ENCODE results near the gene ZDHHC1.

Gene ZDHHC1

DNA sequence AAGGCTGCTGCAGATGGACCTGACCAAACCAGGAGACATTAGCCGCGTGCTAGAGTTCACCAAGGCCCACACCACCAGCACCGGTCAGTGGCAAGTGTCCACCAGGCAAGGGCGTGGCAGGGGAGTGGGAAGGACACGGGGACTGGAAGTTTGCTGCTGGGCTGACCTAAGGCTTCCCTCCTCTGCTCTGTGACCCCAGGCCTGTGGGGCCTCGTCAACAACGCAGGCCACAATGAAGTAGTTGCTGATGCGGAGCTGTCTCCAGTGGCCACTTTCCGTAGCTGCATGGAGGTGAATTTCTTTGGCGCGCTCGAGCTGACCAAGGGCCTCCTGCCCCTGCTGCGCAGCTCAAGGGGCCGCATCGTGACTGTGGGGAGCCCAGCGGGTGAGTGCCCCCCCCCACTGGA, 19.5 kb upstream of the ZDHHC1 start (continued):
- TF ChIP-seq, protein P1, sequence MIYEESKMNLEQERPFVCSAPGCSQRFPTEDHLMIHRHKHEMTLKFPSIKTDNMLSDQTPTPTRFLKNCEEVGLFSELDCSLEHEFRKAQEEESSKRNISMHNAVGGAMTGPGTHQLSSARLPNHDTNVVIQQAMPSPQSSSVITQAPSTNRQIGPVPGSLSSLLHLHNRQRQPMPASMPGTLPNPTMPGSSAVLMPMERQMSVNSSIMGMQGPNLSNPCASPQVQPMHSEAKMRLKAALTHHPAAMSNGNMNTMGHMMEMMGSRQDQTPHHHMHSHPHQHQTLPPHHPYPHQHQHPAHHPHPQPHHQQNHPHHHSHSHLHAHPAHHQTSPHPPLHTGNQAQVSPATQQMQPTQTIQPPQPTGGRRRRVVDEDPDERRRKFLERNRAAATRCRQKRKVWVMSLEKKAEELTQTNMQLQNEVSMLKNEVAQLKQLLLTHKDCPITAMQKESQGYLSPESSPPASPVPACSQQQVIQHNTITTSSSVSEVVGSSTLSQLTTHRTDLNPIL (CRISPR knock-in tag; IDR thresholded peaks at IDR 0.05; ENCODE audit: low read depth), result no peak
- TF ChIP-seq, protein P2, sequence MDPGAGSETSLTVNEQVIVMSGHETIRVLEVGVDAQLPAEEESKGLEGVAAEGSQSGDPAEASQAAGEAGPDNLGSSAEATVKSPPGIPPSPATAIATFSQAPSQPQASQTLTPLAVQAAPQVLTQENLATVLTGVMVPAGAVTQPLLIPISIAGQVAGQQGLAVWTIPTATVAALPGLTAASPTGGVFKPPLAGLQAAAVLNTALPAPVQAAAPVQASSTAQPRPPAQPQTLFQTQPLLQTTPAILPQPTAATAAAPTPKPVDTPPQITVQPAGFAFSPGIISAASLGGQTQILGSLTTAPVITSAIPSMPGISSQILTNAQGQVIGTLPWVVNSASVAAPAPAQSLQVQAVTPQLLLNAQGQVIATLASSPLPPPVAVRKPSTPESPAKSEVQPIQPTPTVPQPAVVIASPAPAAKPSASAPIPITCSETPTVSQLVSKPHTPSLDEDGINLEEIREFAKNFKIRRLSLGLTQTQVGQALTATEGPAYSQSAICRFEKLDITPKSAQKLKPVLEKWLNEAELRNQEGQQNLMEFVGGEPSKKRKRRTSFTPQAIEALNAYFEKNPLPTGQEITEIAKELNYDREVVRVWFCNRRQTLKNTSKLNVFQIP (CRISPR knock-in tag; IDR thresholded peaks at IDR 0.05; ENCODE audit: borderline replicate concordance, low read depth), result no peak

DNA sequence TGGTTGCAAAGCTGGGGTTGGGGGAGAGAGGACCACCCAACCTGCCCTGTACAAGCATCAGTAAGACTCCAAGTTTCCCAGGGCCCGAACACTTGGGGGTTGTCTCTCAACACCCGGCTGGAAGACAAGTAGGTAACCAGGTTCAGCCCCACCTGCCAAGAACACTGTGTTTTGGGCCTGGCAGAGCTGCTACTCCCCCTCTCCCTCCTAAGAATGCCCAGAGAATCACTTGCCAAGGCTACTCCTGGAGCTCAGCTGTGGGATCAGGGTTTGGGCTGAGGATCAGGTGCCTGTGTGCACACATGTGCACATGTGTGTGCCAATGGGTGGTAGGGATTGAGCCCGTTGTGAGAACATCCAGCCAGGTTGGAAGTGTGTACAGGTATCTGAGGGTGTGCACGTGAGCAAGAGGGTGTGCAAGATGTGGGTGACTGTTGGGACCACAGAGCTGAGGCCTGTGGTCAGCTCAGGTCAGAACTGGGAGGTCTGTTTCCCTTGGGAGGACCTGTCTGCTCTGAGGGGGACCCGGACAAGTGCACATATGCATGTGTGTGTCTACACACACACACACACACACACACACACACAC, 16.9 kb upstream of the ZDHHC1 start:
- ATAC-seq, result no peak
- TF ChIP-seq GLIS3 (CRISPR knock-in tag; IDR thresholded peaks at IDR 0.05) (no peak), ARNTL (CRISPR knock-in tag; IDR thresholded peaks at IDR 0.05; ENCODE audit: borderline replicate concordance, low read depth) (no peak), ESRRG (CRISPR knock-in tag; IDR thresholded peaks at IDR 0.05) (no peak), ZNF565 (CRISPR knock-in tag; conservative IDR thresholded peaks at IDR 0.05; ENCODE audit: low read depth) (no peak), TOX (CRISPR knock-in tag; IDR thresholded peaks at IDR 0.05; ENCODE audit: borderline replicate concordance) (no peak), ZNF70 (CRISPR knock-in tag; IDR thresholded peaks at IDR 0.05) (no peak), TCF4 (CRISPR knock-in tag; IDR thresholded peaks at IDR 0.05; ENCODE audit: borderline replicate concordance) (no peak), ZFP30 (CRISPR knock-in tag; IDR thresholded peaks at IDR 0.05) (no peak), ZFP3 (CRISPR knock-in tag; IDR thresholded peaks at IDR 0.05) (no peak), CSDC2 (CRISPR knock-in tag; IDR thresholded peaks at IDR 0.05) (no peak), ZC3H10 (CRISPR knock-in tag; IDR thresholded peaks at IDR 0.05) (no peak), RARB (CRISPR knock-in tag; IDR thresholded peaks at IDR 0.05) (no peak), ISL1 (CRISPR knock-in tag; IDR thresholded peaks at IDR 0.05) (no peak), PPARA (CRISPR knock-in tag; IDR thresholded peaks at IDR 0.05; ENCODE audit: borderline replicate concordance) (no peak), OSR1 (CRISPR knock-in tag; IDR thresholded peaks at IDR 0.05) (no peak)
- TF ChIP-seq, protein P3, sequence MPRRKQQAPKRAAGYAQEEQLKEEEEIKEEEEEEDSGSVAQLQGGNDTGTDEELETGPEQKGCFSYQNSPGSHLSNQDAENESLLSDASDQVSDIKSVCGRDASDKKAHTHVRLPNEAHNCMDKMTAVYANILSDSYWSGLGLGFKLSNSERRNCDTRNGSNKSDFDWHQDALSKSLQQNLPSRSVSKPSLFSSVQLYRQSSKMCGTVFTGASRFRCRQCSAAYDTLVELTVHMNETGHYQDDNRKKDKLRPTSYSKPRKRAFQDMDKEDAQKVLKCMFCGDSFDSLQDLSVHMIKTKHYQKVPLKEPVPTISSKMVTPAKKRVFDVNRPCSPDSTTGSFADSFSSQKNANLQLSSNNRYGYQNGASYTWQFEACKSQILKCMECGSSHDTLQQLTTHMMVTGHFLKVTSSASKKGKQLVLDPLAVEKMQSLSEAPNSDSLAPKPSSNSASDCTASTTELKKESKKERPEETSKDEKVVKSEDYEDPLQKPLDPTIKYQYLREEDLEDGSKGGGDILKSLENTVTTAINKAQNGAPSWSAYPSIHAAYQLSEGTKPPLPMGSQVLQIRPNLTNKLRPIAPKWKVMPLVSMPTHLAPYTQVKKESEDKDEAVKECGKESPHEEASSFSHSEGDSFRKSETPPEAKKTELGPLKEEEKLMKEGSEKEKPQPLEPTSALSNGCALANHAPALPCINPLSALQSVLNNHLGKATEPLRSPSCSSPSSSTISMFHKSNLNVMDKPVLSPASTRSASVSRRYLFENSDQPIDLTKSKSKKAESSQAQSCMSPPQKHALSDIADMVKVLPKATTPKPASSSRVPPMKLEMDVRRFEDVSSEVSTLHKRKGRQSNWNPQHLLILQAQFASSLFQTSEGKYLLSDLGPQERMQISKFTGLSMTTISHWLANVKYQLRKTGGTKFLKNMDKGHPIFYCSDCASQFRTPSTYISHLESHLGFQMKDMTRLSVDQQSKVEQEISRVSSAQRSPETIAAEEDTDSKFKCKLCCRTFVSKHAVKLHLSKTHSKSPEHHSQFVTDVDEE (CRISPR knock-in tag; IDR thresholded peaks at IDR 0.05), result no peak
- TF ChIP-seq, protein P4, sequence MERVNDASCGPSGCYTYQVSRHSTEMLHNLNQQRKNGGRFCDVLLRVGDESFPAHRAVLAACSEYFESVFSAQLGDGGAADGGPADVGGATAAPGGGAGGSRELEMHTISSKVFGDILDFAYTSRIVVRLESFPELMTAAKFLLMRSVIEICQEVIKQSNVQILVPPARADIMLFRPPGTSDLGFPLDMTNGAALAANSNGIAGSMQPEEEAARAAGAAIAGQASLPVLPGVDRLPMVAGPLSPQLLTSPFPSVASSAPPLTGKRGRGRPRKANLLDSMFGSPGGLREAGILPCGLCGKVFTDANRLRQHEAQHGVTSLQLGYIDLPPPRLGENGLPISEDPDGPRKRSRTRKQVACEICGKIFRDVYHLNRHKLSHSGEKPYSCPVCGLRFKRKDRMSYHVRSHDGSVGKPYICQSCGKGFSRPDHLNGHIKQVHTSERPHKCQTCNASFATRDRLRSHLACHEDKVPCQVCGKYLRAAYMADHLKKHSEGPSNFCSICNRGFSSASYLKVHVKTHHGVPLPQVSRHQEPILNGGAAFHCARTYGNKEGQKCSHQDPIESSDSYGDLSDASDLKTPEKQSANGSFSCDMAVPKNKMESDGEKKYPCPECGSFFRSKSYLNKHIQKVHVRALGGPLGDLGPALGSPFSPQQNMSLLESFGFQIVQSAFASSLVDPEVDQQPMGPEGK (CRISPR knock-in tag; IDR thresholded peaks at IDR 0.05; ENCODE audit: borderline replicate concordance), result no peak
- TF ChIP-seq, protein P2 (CRISPR knock-in tag; IDR thresholded peaks at IDR 0.05; ENCODE audit: borderline replicate concordance, low read depth), result no peak
- TF ChIP-seq, protein P5, sequence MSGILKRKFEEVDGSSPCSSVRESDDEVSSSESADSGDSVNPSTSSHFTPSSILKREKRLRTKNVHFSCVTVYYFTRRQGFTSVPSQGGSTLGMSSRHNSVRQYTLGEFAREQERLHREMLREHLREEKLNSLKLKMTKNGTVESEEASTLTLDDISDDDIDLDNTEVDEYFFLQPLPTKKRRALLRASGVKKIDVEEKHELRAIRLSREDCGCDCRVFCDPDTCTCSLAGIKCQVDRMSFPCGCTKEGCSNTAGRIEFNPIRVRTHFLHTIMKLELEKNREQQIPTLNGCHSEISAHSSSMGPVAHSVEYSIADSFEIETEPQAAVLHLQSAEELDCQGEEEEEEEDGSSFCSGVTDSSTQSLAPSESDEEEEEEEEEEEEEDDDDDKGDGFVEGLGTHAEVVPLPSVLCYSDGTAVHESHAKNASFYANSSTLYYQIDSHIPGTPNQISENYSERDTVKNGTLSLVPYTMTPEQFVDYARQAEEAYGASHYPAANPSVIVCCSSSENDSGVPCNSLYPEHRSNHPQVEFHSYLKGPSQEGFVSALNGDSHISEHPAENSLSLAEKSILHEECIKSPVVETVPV (CRISPR knock-in tag; IDR thresholded peaks at IDR 0.05), result no peak
- TF ChIP-seq, protein P1 (CRISPR knock-in tag; IDR thresholded peaks at IDR 0.05; ENCODE audit: low read depth), result no peak

Measured in SK-N-SH treated with all-trans-retinoic acid at 6 μM for 48 hours (cell line).